H1 (cell line): ENCODE data around the gene ALDH5A1.

Experiments
- ATF2 ChIP-seq: IDR thresholded peaks from 2 replicates; pipeline ENCODE4 v1.6.1; 2012; ENCODE audit warnings: low read length, inconsistent platforms
- CHD2 ChIP-seq: IDR thresholded peaks from 2 replicates; pipeline ENCODE4 v1.6.1; 2012; ENCODE audit warnings: low read length, improper control_type of control experiment
- CREB1 ChIP-seq: IDR thresholded peaks from 2 replicates; pipeline ENCODE4 v1.6.1; 2012; ENCODE audit warnings: inconsistent platforms

DNA sequence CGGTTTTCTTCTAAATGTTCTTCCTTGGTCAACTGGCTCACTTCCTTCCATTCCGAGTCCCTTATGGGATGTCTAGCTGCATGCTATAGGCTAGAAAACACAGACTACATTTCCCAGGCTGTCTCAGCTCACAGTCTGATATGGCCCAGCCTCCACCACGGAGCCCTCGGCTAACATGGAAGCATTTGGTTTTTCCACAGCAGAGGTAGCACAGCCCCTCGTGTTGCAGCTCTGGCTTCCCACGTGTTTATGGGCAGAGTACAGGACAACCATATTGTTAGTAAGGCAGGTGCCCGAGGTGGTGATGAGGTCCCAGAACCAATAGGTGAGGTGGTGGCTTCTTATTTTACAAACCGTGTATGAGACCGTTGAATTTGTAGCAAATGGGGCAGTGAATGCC is 14.1 kb upstream of the ALDH5A1 start:
- TF ChIP-seq CREB1 (no peak), CHD2 (no peak), ATF2 (no peak)
